ENCODE measurements around the gene SLC9A9. TPM values are rescaled to one million over a fixed set of nuclear protein-coding genes. Genes with fewer than 3 reads are reported as not detected.
"Not testable (repeated sequence)": the region's sequence is repeated elsewhere in the genome, so short reads cannot be mapped to it uniquely, and the experiment has no call there.

SLC9A9 gene
- total RNA-seq, 4 donors from 2014 or later = 10.1 to 27.2 (median 16.7) TPM

DNA sequence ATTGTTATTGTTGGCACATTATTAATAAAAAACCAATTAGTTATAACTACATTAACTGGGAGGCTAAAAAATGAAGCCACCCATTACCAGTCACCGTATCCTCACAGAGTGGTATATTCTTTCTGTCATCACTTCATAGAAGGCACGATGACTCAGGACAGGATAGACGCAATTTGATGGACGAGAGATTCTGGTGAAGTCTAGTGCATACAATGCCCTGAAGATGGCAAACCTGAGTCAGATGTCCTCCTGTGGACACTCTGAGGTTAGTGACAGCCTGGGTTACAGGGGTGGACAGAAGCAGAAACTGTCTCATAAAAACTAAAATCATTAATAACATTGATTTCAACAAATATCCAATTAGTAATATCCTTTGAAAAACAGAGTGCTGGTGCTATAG lies 150.3 kb downstream of the SLC9A9 start:
- 84 to 88% methylated on average over 4 of the region's 4 CpGs for WGBS, 2 donors (ENCODE audit: low coverage in 1 of 2)
- no peak for ATAC-seq
- Histone ChIP-seq H3K4me1 (peaks cover 0 to 7% (median 0%) of the 10 kb centered on the region in 3 donors), H3K4me3 (no peak overlapping the region), H3K36me3 (no peaks in the 10 kb centered on the region), H3K27ac (no peak overlapping the region), H3K27me3 (no peaks in the 10 kb centered on the region), H3K9me3 (no peaks in the 10 kb centered on the region)
- TF ChIP-seq POLR2A (IDR thresholded peaks at IDR 0.05) (no peak), EP300 (IDR thresholded peaks at IDR 0.05) (no peak), POLR2AphosphoS5 (IDR thresholded peaks at IDR 0.05) (no peak)
- TF ChIP-seq, protein P1, sequence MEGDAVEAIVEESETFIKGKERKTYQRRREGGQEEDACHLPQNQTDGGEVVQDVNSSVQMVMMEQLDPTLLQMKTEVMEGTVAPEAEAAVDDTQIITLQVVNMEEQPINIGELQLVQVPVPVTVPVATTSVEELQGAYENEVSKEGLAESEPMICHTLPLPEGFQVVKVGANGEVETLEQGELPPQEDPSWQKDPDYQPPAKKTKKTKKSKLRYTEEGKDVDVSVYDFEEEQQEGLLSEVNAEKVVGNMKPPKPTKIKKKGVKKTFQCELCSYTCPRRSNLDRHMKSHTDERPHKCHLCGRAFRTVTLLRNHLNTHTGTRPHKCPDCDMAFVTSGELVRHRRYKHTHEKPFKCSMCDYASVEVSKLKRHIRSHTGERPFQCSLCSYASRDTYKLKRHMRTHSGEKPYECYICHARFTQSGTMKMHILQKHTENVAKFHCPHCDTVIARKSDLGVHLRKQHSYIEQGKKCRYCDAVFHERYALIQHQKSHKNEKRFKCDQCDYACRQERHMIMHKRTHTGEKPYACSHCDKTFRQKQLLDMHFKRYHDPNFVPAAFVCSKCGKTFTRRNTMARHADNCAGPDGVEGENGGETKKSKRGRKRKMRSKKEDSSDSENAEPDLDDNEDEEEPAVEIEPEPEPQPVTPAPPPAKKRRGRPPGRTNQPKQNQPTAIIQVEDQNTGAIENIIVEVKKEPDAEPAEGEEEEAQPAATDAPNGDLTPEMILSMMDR (IDR thresholded peaks at IDR 0.05) = no peak

DNA sequence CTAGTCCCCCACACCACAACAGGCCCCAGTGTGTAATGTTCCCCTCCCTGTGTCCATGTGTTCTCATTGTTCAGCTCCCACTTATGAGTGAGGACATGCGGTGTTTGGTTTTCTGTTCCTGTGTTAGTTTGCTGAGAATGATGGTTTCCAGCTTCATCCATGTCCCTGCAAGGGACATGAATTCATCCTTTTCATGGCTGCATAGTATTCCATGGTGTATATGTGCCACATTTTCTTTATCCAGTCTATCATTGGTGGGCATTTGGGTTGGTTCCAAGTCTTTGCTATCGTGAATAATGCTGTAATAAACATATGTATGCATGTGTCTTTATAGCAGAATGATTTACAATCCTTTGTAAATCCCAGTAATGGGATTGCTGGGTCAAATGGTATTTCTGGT lies 152.9 kb downstream of the SLC9A9 start:
- H3K4me3 ChIP-seq, H3K27me3 ChIP-seq, H3K4me1 ChIP-seq, H3K9me3 ChIP-seq, H3K27ac ChIP-seq, H3K36me3 ChIP-seq, ATAC-seq: not testable (repeated sequence)
- WGBS, 2 donors (ENCODE audit: low coverage in 1 of 2) = 0 to 51% methylated on average over 1 to 2 of the region's 2 CpGs

DNA sequence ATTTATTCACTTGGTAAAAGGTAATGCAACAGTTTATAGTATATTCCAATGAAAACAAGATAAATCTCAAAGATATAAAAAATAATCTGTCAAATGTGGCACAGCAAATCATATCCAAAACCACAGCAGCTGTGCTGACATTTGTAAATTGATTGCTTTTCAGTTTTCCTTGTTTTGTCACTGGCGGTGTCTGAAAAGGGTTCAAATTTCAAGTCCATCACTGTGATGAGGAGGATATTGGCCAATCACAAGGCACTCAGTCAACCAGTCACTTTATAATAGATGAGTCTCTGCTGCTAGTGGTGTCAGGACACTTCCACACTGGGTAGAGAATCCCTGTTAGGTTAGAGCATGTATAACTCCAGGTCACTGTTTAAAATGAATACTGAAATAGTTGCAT lies 154.8 kb downstream of the SLC9A9 start:
- H3K27ac ChIP-seq = no peak overlapping the region
- H3K27me3 ChIP-seq = no peaks in the 10 kb centered on the region
- no peaks in the 10 kb centered on the region for H3K9me3 ChIP-seq
- H3K36me3 ChIP-seq = no peaks in the 10 kb centered on the region
- WGBS, 2 donors (ENCODE audit: low coverage in 1 of 2) = 88 to 90% methylated on average over 1 of the region's 1 CpG
- H3K4me1 ChIP-seq = peaks cover 0 to 1% (median 0%) of the 10 kb centered on the region in 3 donors
- no peak for ATAC-seq
- TF ChIP-seq, protein P1 (IDR thresholded peaks at IDR 0.05) = no peak
- no peak for TF ChIP-seq POLR2A (IDR thresholded peaks at IDR 0.05)
- no peak for TF ChIP-seq POLR2AphosphoS5 (IDR thresholded peaks at IDR 0.05)
- TF ChIP-seq EP300 (IDR thresholded peaks at IDR 0.05) = no peak
- H3K4me3 ChIP-seq = no peak overlapping the region

DNA sequence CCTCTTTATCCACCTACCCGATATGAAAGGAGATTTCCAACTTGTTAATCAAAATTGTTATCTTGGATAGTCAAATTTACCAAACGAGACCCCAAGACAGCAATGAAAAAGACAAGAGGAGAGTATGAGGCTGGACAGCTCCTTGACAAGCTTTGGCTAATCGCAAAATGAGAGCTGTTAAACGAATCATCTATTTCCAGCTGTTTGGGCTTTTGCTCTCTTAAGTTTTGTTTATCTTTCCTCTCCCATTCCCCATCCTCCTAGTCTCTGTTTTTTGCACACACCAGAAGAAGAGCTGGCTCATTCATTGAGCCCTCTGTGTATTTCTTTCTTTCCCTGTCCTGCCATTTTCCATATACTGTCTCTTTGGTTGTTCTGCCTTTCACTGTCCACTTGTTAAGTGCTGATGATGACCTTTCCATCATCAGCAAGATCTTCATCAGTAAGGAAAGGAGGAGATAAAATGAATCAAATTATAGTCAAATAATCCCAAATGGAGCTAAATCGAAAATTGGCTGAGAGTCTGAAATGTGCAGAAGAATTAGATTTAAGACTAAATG lies 161.6 kb downstream of the SLC9A9 start:
- no peak for ATAC-seq
- TF ChIP-seq POLR2A (IDR thresholded peaks at IDR 0.05) = no peak
- TF ChIP-seq, protein P1 (IDR thresholded peaks at IDR 0.05) = no peak
- no peak for TF ChIP-seq EP300 (IDR thresholded peaks at IDR 0.05)
- TF ChIP-seq POLR2AphosphoS5 (IDR thresholded peaks at IDR 0.05) = no peak
- Histone ChIP-seq H3K9me3 (no peaks in the 10 kb centered on the region), H3K4me1 (no peaks in the 10 kb centered on the region), H3K27me3 (no peaks in the 10 kb centered on the region), H3K4me3 (no peak overlapping the region), H3K27ac (no peak overlapping the region), H3K36me3 (no peaks in the 10 kb centered on the region)
- 39 to 45% methylated on average over 5 of the region's 5 CpGs for WGBS, 2 donors (ENCODE audit: low coverage in 1 of 2)

DNA sequence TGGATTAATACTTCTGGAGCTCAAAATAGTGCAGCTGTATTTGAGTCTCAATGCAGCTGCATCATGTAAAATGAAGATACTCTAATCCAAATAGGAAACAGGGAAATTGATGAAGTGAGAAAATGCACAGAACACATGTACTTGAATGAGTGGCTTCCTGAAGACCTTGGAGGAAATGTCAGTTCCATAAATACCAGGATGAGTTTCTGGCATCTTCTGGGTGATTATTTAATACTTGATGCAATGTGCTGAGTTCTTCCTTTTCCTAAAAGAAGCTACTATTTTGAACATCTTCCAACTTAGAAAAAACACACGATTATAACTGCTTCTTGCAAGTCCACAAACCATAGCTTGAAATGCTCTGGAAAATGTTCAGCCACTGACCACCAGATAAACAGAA lies 162.8 kb downstream of the SLC9A9 start:
- Histone ChIP-seq H3K4me1 (no peaks in the 10 kb centered on the region), H3K4me3 (no peak overlapping the region), H3K9me3 (no peaks in the 10 kb centered on the region), H3K27ac (no peak overlapping the region), H3K36me3 (no peaks in the 10 kb centered on the region), H3K27me3 (no peaks in the 10 kb centered on the region)
- ATAC-seq = no peak
- WGBS, 2 donors (ENCODE audit: low coverage in 1 of 2) = 7 to 14% methylated on average over 1 of the region's 1 CpG
- TF ChIP-seq POLR2A (IDR thresholded peaks at IDR 0.05) = no peak
- no peak for TF ChIP-seq EP300 (IDR thresholded peaks at IDR 0.05)
- no peak for TF ChIP-seq POLR2AphosphoS5 (IDR thresholded peaks at IDR 0.05)
- TF ChIP-seq, protein P1 (IDR thresholded peaks at IDR 0.05) = no peak

Measured in gastroesophageal sphincter (tissue), 4 donors.